CD4-positive, alpha-beta T cell treated with Interleukin-6 at 100 ng/mL for 8 hours (primary cell): Measurements from ENCODE around the gene TSPAN12.

Experiments
- DNase-seq: peaks from one replicate; pipeline ENCODE4 v3.0.0-alpha.2; 2020; ENCODE audit warnings: mixed read lengths, low spot score

TSPAN12 gene

GRCh38 chr7:120842121-120842621 lies 15.8 kb downstream of the TSPAN12 start:
- DNase-seq, result no peak

- no peak for DNase-seq
Observed at GRCh38 chr7:120841608-120842007, 16.3 kb downstream of the TSPAN12 start.

- no peak for DNase-seq
Observed at GRCh38 chr7:120838281-120838682, 19.7 kb downstream of the TSPAN12 start.

GRCh38 chr7:120837599-120837998 lies 20.3 kb downstream of the TSPAN12 start:
- no peak for DNase-seq

GRCh38 chr7:120836556-120837115 lies 21.3 kb downstream of the TSPAN12 start:
- DNase-seq, result no peak

- no peak for DNase-seq
Observed at GRCh38 chr7:120834726-120835125, 23.2 kb downstream of the TSPAN12 start.

- no peak for DNase-seq
Observed at GRCh38 chr7:120833546-120833945, 24.4 kb downstream of the TSPAN12 start.

- DNase-seq, result no peak
Observed at GRCh38 chr7:120832803-120833202, 25.1 kb downstream of the TSPAN12 start.

GRCh38 chr7:120831260-120831659 lies 26.7 kb downstream of the TSPAN12 start:
- DNase-seq, result no peak

- DNase-seq, result no peak
Observed at GRCh38 chr7:120829487-120829886, 28.5 kb downstream of the TSPAN12 start.

- no peak for DNase-seq
Observed at GRCh38 chr7:120828528-120828927, 29.4 kb downstream of the TSPAN12 start.

- no peak for DNase-seq
Observed at GRCh38 chr7:120827371-120828118, 30.4 kb downstream of the TSPAN12 start.

- DNase-seq, result no peak
Observed at GRCh38 chr7:120825576-120825975, 32.4 kb downstream of the TSPAN12 start.

- no peak for DNase-seq
Observed at GRCh38 chr7:120825152-120825551, 32.8 kb downstream of the TSPAN12 start.

- DNase-seq, result no peak
Observed at GRCh38 chr7:120819861-120820260, 38.1 kb downstream of the TSPAN12 start.

- DNase-seq, result no peak
Observed at GRCh38 chr7:120817851-120818250, 40.1 kb downstream of the TSPAN12 start.

- DNase-seq, result no peak
Observed at GRCh38 chr7:120814253-120814939, 43.5 kb downstream of the TSPAN12 start.

GRCh38 chr7:120813546-120814252 lies 44.2 kb downstream of the TSPAN12 start:
- DNase-seq, result no peak

- DNase-seq, result no peak
Observed at GRCh38 chr7:120813089-120813488, 44.9 kb downstream of the TSPAN12 start.

GRCh38 chr7:120809260-120809659 lies 48.7 kb downstream of the TSPAN12 start:
- DNase-seq, result no peak

- DNase-seq, result no peak
Observed at GRCh38 chr7:120807390-120807789, 50.6 kb downstream of the TSPAN12 start.

GRCh38 chr7:120806669-120807068 lies 51.3 kb downstream of the TSPAN12 start:
- DNase-seq, result no peak
